GM21381 (cell line): Measurements from ENCODE around the gene GINS1.

Experiments used
- ATAC-seq: cut with Tn5 transposase; IDR thresholded peaks from one replicate; pipeline ENCODE4 v1.9.1; 2021; ENCODE audit warnings: mild to moderate bottlenecking, moderate library complexity; ENCODE audit not compliant: unreplicated experiment

The GINS1 gene

DNA sequence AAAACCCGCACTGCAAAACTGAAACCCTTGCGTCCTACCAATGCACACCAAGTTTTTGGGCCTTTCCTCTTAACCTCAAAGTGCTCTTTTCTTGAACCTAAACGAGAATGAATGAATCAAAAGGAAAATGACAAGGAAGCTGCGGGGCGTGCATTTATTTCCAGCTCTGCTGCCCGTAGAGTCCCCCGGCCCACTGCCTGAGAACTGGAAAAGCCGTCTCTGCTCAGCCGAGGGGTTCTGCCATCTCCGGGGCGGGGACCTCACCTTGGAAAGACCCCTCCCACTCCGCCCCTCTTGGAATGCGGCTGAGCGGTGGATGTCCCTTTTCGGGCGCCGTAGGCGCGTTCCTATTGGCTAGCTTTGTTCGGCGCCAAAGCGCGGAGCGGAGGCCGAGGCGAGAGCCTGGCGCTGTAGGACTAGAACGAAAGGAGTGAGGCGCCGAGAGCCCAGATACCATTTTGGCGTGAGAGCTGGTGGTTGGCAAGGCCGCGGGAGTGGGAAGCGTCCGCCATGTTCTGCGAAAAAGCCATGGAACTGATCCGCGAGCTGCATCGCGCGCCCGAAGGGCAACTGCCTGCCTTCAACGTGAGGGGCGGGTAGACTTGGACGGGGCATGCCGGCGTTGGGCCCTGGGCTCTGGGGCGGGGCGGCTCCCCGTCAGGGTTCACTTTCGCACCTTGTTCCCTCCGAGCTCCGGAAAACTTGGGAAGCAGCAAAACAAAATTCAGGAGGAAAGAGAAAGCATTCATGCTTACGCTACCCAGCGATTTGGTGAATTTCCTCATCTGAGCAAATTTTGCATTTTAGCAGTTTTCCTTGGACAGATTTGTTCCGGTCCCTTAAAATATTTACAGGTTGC is at the start of gene GINS1:
Gene GINS1, plus strand, starts transcription at position 363 of the 859 bp plus-strand sequence. Its CDS starts 148 bp downstream, at position 511.
- peak; percentile 94 for ATAC-seq

- ATAC-seq: no peak
Measured at GRCh38 chr20:25360631-25361286, 46.7 kb upstream of the GINS1 start.

DNA sequence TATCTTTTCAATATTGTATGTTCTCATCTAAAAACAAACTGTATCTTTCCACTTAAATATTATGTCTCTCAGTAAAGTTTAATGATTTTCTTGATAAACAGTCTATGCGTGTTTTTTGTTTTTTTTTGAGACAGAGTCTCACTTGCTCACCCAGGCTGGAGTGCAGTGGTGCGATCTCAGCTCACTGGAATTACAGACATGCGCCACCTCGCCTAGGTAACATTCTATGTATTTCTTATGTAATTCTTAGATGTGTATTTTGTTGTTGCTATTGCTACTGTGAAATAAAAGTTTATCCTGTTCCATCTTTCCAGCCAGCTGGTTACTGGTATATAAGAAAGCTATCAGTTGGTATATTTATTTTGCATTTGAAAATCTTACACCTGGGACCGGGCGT is 46.2 kb upstream of the GINS1 start:
- no peak for ATAC-seq

GRCh38 chr20:25364180-25364788 is 43.2 kb upstream of the GINS1 start:
- no peak for ATAC-seq

- no peak for ATAC-seq
Measured at GRCh38 chr20:25364879-25365699, 42.4 kb upstream of the GINS1 start.

- ATAC-seq: no peak
Measured at GRCh38 chr20:25368526-25368925, 38.9 kb upstream of the GINS1 start.

DNA sequence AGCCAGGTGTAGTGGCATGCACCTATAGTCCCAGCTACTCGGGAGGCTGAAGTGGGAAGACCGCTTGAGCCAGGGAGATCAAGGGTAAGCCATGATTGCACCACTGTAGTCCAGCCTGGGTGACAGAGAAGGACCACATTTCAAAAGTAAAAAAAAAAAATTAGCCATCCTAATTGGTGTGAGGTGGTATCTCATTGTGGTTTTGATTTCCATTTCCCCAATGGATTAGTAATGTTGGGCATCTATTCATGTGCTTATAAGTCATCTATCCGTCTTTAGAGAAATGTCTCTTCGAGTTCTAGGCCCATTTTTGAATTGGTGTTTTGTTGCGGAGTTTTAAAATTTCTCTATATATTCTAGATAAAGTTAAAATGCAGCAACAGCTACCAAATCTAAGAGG is 38.5 kb upstream of the GINS1 start:
- no peak for ATAC-seq

DNA sequence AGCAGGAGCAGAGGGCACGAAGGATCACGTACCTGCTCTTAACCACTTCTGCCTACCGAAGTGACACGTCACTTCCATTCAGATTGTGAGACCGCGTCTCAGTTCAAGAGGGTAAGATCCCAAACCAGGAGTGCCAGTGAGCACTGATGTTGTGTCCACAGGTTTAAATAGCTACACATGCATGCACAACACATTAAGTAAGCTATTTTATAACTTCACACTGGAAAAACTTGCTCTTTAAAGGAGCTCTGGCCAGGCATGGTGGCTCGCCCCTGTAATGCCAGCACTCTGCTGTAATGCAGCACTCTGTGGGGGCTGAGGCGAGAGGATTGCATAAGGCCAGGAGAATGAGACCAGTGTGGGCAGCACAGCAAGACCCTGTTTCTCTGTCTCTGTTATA is 37.9 kb upstream of the GINS1 start:
- ATAC-seq: no peak

GRCh38 chr20:25369971-25370370 is 37.5 kb upstream of the GINS1 start:
- ATAC-seq: no peak

GRCh38 chr20:25372584-25373336 is 34.7 kb upstream of the GINS1 start:
- ATAC-seq: no peak

DNA sequence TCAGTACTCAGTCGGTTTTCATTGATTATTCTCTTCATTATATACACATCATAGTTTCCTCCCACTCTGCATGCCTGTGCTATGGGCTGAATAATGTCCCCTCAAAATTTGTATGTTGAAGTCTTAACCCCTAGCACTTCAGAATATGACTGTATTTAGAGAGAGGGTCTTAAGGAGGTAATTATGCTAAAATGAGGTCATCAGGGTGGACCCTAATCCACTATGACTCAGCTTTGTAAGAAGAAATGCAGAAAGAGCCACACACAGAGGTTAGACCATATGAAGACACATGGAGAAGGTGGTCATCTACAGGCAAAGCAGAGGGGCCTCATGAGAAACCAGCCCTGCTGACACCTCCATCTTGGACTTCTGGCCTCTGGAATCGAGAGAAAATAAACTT is 32.6 kb upstream of the GINS1 start:
- ATAC-seq: no peak

DNA sequence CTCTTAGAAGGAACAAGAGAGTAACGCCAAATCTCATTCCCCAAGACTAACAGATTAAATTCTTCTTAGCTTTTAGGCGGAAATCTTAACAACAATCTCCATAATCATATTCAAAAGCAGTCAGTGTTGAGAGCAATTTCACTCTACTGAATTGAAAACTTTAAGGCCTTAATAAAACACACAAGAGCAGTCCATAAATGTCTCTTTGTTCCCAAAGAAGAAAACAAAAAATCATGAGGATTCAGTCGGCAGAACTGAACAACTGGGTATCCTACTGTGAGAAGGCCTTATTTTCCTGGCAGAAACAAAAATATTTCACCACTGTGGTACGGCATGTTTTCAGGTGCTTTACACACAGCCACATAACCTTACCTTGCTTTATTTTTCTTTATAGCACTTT is 31.2 kb upstream of the GINS1 start:
- no peak for ATAC-seq

DNA sequence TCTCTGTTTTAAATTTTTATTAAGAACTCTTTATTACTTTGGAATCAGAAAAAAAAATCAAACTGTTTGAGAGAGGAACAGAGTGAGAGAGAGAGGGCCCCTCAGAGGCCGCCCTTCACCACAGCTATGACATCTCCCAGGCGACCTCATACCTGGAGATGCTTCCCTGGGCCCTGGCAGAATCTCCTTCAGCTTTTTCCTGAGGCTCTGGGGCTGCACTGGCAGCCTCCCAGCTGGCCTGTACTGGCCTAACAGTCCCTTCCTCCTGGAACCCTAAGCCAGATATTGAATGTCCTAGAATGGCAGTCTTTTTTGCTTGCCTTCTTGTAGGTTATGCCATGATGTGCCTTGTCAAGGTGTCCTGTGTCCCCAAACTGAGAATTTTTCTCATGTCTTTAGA is 30.6 kb upstream of the GINS1 start:
- ATAC-seq: no peak

- ATAC-seq: no peak
Measured at GRCh38 chr20:25378189-25378883, 29.1 kb upstream of the GINS1 start.

DNA sequence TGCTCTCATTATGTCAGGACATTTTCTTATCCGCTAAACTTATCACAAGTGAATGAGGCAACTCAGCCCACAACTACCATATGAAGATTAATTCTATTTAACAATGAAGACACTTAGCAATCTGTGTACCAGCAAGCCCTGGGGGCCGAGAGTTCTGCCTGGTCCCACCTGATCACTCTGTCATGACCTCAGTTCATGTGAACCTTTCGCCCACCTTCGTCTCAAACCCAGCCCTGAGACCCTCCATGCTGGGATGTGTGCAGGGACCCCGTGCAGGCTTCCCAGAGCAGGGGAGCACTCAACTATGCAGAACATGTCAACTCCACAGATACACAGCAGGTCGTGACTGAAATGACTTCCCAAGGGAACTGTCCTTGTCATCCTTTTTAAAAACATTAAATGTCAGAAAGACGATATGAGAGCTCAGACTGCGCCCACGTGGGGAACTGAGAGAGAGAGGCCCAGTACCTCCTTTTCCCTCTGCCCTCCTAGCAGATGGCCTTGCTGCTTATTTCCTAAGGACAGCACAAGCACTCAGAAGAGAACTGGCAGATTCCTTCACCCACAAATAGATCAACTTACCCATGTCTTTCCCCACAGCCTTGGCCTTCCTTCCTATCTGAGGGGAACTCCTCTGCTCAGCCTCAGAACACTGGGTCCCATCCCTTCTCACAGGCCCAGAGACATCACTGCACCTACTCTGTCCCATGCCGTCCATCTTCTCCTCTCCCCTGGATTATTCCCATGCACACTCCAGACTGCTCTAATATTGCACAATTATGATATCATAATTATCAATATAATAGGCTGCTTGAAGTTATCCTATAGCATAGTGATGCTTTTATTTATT is 28.4 kb upstream of the GINS1 start:
- no peak for ATAC-seq

DNA sequence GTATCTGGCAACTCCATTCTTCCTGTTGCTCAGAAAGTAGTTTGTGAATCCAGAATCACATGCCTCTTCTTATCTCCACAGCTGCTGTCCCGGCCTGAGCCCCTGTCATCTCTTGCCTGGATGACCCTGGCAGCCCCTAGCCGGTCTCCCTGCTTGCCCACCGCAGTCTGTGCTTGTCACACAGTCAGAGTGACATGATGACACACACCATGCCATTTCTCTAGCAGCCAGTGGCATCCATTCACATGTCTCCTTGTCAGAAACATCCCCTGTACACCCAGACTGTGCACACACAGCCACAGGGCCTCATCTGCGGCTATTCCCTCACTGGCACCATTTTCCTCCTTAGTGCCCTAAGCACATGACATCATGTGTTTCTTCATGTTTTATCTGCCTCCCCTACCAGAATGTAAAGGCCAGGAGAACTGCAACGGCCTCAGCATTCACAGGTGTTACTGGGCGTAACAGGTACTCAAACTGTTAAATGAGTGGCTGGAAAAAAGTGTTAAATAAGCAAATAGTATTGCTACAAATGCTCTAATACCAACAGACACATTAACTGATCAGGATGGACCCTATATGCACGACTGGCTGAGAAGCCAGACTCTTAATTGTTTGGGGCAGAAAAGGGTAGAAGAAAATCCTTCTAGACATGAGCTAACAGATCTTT is 26.4 kb upstream of the GINS1 start:
- no peak for ATAC-seq

DNA sequence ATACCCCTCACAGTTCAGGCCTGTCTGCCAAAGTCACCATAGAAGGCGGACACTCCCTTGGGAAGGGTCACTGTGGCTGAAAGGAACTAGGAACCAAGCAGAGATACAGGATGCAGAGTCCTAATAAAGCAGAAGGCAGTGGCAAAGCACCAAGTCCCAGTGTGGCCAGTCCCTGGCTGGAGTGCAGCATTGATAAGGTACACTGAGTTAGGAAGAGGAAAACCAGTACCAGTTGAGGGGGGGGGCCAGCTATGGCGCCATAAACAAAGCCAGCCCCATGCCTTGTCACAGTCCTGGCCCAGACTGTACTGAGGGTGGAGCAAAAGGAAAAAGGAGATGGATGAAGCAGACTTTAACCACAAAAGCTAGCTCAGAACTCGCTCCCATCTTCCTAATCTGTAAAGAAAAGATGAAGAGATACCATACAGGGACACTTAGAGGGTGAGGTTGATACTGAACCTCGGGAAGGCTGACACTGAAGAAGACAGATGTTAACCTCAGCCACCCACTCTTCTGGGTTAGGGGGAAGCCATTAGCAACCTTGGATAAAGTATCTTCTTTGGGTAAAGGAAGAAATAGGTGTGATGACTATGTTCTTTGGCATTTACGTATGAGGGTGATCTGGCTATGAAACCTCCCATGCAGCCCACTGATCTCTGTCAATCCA is 24.6 kb upstream of the GINS1 start:
- ATAC-seq: no peak

DNA sequence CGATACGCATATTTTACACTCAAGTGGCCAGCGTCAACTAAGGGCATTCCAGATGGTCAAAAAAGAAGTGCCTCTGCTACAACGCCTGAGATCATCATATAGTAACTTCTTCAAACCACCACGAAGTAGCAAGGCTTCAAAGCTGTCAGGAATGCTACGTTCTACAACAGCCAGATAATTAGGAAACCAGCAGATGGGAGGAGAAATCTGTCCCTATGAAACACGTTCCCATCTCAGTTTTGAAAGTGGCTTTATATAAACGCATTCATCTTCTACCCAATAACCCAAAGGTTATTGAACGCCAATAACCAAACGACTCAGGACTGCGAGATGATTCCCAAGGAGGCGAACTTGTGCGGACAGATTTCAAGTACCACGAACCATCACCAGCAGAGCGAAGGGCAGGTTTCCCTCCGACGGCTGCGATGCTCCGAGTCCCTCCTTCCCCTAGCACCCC is 18.0 kb upstream of the GINS1 start:
- ATAC-seq: no peak
